ENCODE measurements around the gene TRIM17. TPM values are rescaled to one million over a fixed set of nuclear protein-coding genes. Genes with fewer than 3 reads are reported as not detected.

Gene TRIM17
- total and polyA plus RNA-seq, 2 donors from 2014 or later: 1.3 to 6.5 TPM

- Histone ChIP-seq H3K27ac (ENCODE audit: low read depth in 2 of 2, low read length in 2 of 2) (no peak overlapping the region), H3K4me1 (ENCODE audit: control insufficient read depth in 2 of 3, insufficient read depth in 2 of 3, low read depth in 1 of 3, low read length in 3 of 3) (peaks cover 0 to under 1% (median 0%) of the 10 kb centered on the region in 3 donors), H3K9me3 (ENCODE audit: control insufficient read depth in 2 of 3, insufficient read depth in 1 of 3, low read length in 3 of 3) (no peaks in the 10 kb centered on the region), H3K9ac (ENCODE audit: low read length in 3 of 3) (no peak overlapping the region), H3K36me3 (ENCODE audit: control insufficient read depth in 2 of 3, insufficient read depth in 3 of 3, low read length in 3 of 3) (peaks cover 0 to 20% (median 6%) of the 10 kb centered on the region in 3 donors), H3K4me3 (ENCODE audit: low read length in 3 of 3) (no peak overlapping the region), H3K27me3 (ENCODE audit: control insufficient read depth, insufficient read depth, low read length) (no peaks in the 10 kb centered on the region)
- DNase-seq: no peak
- no peak for FAIRE-seq
- intact Hi-C loops (cut with DNase I): no loop called here
- no peak for TF ChIP-seq CTCF (IDR thresholded peaks at IDR 0.05; ENCODE audit: borderline replicate concordance, extremely low read depth, insufficient read depth)
Observed at GRCh38 chr1:228397966-228398365, 18.7 kb downstream of the TRIM17 start.

GRCh38 chr1:228396770-228397662, 19.6 kb downstream of the TRIM17 start:
- Histone ChIP-seq H3K4me1 (ENCODE audit: control insufficient read depth in 2 of 3, insufficient read depth in 2 of 3, low read depth in 1 of 3, low read length in 3 of 3) (no peaks in the 10 kb centered on the region), H3K9ac (ENCODE audit: low read length in 3 of 3) (no peak overlapping the region), H3K36me3 (ENCODE audit: control insufficient read depth in 2 of 3, insufficient read depth in 3 of 3, low read length in 3 of 3) (peaks cover 0 to 20% (median 5%) of the 10 kb centered on the region in 3 donors), H3K27me3 (ENCODE audit: control insufficient read depth, insufficient read depth, low read length) (no peaks in the 10 kb centered on the region), H3K4me3 (ENCODE audit: low read length in 3 of 3) (no peak overlapping the region), H3K27ac (ENCODE audit: low read depth in 2 of 2, low read length in 2 of 2) (no peak overlapping the region), H3K9me3 (ENCODE audit: control insufficient read depth in 2 of 3, insufficient read depth in 1 of 3, low read length in 3 of 3) (no peaks in the 10 kb centered on the region)
- DNase-seq (peak in 2 of 5 donors; percentile 20 to 48), FAIRE-seq (no peak)
- no peak for TF ChIP-seq CTCF (IDR thresholded peaks at IDR 0.05; ENCODE audit: borderline replicate concordance, extremely low read depth, insufficient read depth)
- intact Hi-C loops (cut with DNase I): no loop called here

- Histone ChIP-seq H3K4me3 (ENCODE audit: low read length in 3 of 3) (no peak overlapping the region), H3K9ac (ENCODE audit: low read length in 3 of 3) (no peak overlapping the region), H3K27me3 (ENCODE audit: control insufficient read depth, insufficient read depth, low read length) (no peaks in the 10 kb centered on the region), H3K27ac (ENCODE audit: low read depth in 2 of 2, low read length in 2 of 2) (no peak overlapping the region), H3K4me1 (ENCODE audit: control insufficient read depth in 2 of 3, insufficient read depth in 2 of 3, low read depth in 1 of 3, low read length in 3 of 3) (no peaks in the 10 kb centered on the region), H3K36me3 (ENCODE audit: control insufficient read depth in 2 of 3, insufficient read depth in 3 of 3, low read length in 3 of 3) (peaks cover 0 to 17% (median 6%) of the 10 kb centered on the region in 3 donors), H3K9me3 (ENCODE audit: control insufficient read depth in 2 of 3, insufficient read depth in 1 of 3, low read length in 3 of 3) (no peaks in the 10 kb centered on the region)
- FAIRE-seq (no peak), DNase-seq (peak in 2 of 5 donors; percentile 35 to 66)
- TF ChIP-seq CTCF (IDR thresholded peaks at IDR 0.05; ENCODE audit: borderline replicate concordance, extremely low read depth, insufficient read depth): no peak
- intact Hi-C loops (cut with DNase I): no loop called here
Observed at GRCh38 chr1:228394571-228395394, 21.9 kb downstream of the TRIM17 start.
